Stimulated activated CD4-positive, alpha-beta T cell treated with anti-CD3 and anti-CD28 coated beads, TNF-alpha, amount 100 ng/mL, for 24 hours (primary cell): ENCODE data around the gene CRYBG3.
"Not testable (repeated sequence)": the region's sequence is repeated elsewhere in the genome, so short reads cannot be mapped to it uniquely, and the experiment has no call there.

ENCODE experiments used
- DNase-seq, 3 experiments: peaks; one replicate each; pipeline ENCODE4 v3.0.0-alpha.2; 2020; ENCODE audit warnings: low read depth in 3 of 3

Gene CRYBG3

GRCh38 chr3:97821774-97822358, at the start of gene CRYBG3:
CRYBG3 (plus strand) TSS chr3:97822011; CDS start chr3:97822207, 196 bp downstream.
- peak; percentile 62 to 77 (median 64) for DNase-seq

GRCh38 chr3:97772926-97773325, 48.9 kb upstream of the CRYBG3 start:
- no peak for DNase-seq

DNA sequence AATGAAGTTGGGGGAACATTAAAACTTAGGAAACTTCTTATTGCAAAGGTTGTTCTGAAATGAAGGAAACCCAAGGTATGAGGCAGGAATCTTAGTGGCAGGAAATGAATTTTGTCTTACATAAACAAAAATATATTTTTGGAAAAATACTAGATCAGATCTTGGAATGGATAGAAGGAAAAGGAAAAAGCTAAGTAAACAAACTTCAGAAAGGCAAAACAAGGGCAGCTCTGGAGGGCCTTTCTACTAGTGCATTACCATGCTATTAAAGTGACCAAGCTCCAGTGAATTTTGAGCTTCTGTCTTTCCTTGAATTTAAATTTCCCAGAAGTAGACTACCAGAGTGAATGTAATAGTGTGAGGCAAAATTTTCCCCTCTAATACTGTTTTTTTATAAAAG, 43.7 kb upstream of the CRYBG3 start:
- DNase-seq, result no peak

GRCh38 chr3:97793420-97794019, 28.3 kb upstream of the CRYBG3 start:
- DNase-seq, result no peak

DNA sequence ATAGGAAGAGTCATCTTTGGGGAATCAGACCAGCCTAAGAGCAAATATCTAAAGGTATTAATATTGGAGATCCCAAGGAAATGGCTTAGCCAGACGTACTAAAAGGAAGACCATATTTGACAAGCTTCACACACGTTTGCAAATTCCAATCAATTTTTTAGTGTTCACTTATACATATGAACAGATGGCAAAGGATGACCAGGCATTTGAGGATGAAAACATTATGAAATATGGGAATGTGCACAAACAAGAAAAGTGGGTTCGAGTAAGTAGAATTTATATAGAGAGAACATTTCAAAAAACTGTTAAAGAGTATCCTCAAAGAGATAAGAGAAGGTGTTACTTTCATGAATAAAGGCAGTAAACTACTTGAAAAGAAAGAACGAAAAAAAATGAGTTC, 25.9 kb upstream of the CRYBG3 start:
- no peak for DNase-seq

- no peak for DNase-seq
These were observed 17.3 kb upstream of the CRYBG3 start for GRCh38 chr3:97804471-97804870.

- DNase-seq, result no peak
These were observed 10.9 kb upstream of the CRYBG3 start for GRCh38 chr3:97810779-97811390.

DNA sequence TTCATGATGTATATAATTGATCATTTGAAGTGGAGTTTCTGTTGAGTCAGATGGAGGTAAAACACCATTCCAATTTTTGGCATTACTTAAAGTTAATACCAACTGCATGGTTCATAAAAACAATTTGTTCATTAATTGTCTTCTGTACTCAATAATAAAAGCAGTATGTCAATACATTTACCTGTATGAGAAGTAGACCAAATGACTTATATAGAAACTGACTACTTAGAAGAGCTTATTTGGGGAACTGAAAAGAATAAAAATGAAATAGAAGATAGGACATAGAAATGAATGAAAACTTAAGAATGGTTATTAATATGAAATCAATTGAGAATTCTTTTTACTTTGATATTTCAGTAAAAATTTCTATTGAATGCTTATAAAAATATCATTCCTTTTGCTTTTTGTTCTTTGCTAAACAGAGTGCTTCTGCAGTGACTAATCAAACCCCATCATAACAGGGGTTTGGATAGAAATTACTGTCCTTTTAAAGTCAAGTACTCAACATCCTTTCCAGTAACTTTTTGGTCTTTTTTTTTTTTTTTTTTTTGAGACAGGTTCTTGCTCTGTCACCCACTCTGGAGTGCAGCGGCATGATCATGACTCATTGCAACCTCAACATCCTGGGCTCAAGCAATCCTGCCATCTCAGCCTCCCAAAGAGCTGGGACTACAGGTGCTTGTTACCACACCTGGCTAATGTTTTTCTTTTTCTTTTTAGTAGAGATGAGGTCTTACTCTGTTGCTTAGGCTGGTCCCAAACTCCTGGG, 6.5 kb upstream of the CRYBG3 start:
- peak in 2 of 3 experiments; percentile 9 to 22 for DNase-seq

GRCh38 chr3:97816811-97817210, 5.0 kb upstream of the CRYBG3 start:
- DNase-seq, result no peak

DNA sequence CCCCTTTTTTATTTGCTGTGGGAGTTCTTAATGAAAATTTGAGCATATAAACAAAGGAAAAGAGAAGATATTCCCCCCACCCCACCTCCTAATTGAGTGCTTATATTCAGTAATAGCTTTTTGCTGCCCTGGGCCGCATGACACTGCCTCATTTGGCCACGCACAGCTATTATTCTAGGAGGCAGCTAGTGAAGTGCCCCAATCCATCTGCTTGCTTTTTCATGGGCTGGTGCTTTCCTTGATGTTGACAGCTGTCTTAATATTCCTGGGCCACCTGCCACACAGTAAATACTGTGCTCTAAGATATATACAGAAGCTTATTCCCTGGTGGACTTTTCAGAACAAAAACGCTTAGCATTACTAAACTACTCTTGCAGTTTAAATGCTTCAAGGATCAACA, 3.8 kb upstream of the CRYBG3 start:
- DNase-seq, result no peak

- DNase-seq, result no peak
These were observed 1.0 kb upstream of the CRYBG3 start for GRCh38 chr3:97820780-97821179.

DNA sequence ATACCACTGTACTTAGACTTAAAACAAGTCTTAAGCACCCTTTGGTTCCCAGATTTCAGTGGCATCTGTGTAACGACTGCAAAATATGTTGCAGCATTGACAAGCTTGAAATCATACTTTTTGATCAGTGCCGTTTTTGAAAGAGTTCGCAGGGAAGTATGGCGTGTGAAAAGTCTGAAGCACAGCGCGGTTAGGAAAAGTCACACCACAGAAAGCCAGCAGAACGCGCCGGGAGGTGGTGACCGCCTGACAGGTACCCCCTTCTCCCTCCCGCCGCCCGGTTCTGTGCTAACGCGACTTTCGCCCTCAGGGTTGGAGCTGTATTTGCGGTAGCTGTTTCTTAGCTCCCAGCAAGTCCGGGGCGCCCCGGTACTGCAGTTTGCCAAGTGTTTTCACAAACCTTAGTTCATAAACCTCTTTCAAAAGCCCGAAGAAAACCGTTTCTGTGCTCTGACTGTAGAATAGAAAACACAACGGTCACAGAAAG, 481 bp upstream of the CRYBG3 start:
- DNase-seq, result peak in 2 of 3 experiments; percentile 11 to 37

DNA sequence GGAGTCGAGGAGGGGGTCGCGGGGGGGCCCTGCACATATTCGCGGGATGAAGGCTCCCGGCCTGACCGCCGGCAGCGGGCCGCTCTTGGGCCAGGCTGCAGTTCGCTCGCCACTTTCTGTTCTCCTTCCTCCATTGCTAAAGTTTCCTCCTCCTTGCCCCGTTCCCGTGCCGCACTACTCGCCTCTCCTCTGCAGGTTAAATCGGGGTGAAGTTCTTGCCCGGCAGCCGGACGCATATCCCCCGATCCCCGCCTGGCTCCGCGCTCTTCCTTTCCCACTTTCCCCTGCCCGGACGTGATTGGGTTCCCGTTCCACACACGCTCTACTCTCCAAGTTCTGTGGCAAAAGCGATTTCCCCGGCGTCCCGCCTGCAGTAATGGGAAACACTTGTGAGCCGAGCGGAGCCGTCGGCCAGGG, 556 bp downstream of the CRYBG3 start:
- peak in 2 of 3 experiments; percentile 2 to 9 for DNase-seq

GRCh38 chr3:97823046-97824004, 1.5 kb downstream of the CRYBG3 start:
- DNase-seq, result no peak

GRCh38 chr3:97825101-97825500, 3.3 kb downstream of the CRYBG3 start:
- DNase-seq, result no peak

GRCh38 chr3:97827741-97828471, 6.1 kb downstream of the CRYBG3 start:
- DNase-seq, result no peak

- DNase-seq, result no peak
These were observed 7.4 kb downstream of the CRYBG3 start for GRCh38 chr3:97829198-97829597.

- no peak for DNase-seq
These were observed 8.8 kb downstream of the CRYBG3 start for GRCh38 chr3:97830638-97831037.

- DNase-seq, result no peak
These were observed 9.3 kb downstream of the CRYBG3 start for GRCh38 chr3:97831140-97831539.

- DNase-seq, result not testable (repeated sequence)
These were observed 11.4 kb downstream of the CRYBG3 start for GRCh38 chr3:97833184-97833583.

GRCh38 chr3:97835761-97836160, 13.9 kb downstream of the CRYBG3 start:
- DNase-seq, result no peak
